Mononuclear cell (primary cell): ENCODE data around the gene TRIM47. TPM values are rescaled to one million over a fixed set of nuclear protein-coding genes. Genes with fewer than 3 reads are reported as not detected.
A peak's percentile ranks its signal among the peaks of the same experiment; 100 is the strongest.
"Not testable (repeated sequence)": the region's sequence is repeated elsewhere in the genome, so short reads cannot be mapped to it uniquely, and the experiment has no call there.

Experiments used
- H3K27me3 ChIP-seq: 2 replicates; pipeline ENCODE4 v1.6.0; 2011; ENCODE audit warnings: low read length, control low read depth; ENCODE audit not compliant: insufficient read depth
- H3K4me1 ChIP-seq: 2 replicates; pipeline ENCODE4 v1.5.1; 2011; ENCODE audit warnings: mild to moderate bottlenecking, low read length, control low read depth; ENCODE audit not compliant: insufficient read depth
- H3K4me3 ChIP-seq: 2 replicates; pipeline ENCODE4 v1.5.1; 2011; ENCODE audit warnings: mild to moderate bottlenecking, low read length, moderate library complexity
- H3K9me3 ChIP-seq: 2 replicates; pipeline ENCODE4 v1.5.1; 2011; ENCODE audit warnings: low read depth, mild to moderate bottlenecking, control low read depth, low read length
- total RNA-seq: library from RNA; depleted of rRNA; stranded (reverse); fragments of >200 nt; gene quantifications from one replicate; pipeline ENCODE4 v1.2.3, GENCODE V29; 2012

TRIM47 gene
- total RNA-seq, 1 donor, result 0.63 TPM

DNA sequence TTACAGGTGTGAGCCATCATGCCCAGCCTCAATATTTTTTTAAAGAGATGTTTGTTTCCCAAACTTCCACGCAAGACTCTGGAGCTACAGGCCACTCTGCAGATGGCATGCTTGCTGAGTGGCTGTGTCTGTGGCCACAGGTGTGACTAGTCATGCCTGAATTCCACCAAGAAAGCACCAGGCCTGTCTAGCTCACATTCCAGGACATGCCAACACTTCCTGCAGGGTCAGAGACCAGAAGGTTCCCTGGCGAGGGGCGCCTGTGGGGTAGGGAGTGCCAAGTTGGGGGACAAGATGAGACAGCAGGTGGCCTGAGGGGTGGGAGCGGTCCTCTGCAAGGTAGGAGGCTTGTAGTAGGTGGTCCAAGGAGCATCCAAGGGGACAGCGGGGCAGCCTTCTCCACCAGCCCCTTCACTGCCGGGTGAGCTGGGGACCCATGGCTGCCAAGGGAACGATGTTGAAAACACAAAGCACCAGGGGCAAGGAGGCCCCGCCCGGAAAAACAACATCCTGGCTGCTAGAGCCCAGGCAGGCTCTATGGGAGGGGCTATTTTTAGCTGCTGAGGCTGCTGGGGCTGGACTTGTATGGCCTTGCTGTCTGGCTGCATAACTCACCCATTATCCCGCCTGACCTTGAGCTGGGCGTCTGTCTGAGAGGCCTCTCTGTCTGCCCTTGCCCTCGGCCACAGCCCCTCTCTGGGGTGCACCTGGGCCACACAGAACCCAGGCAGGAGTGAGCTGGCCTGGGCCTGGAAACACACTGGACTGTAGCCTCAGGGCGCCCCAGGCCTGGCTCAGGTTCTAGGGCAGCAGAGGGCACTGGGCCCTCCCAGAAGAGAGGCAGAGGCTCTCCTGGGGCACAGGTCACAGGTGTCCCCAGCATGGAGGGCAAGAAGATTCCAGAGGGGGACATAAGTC is 5.7 kb downstream of the TRIM47 start:
- Histone ChIP-seq H3K4me3 (no peak overlapping the region), H3K9me3 (no peaks in the 10 kb centered on the region), H3K27me3 (no peaks in the 10 kb centered on the region), H3K4me1 (peaks cover 35% of the 10 kb centered on the region)

DNA sequence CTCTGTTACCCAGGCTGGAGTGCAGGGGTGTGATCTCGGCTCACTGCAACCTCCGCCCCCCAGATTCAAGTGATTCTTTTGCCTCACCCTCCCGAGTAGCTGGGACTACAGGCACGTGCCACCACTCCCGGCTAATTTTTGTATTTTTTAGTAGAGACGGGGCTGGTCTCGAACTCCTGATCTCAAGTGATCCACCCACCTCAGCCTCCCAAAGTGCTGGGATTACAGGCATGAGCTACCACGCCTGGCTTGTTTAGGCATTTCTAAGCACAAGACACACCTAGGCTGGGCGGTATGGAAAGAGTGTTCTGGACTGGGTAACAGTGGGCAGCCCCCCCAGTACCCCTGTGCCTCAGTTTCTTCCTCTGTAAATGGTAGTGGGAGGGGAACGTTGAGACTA is 8.2 kb downstream of the TRIM47 start:
- H3K9me3 ChIP-seq, H3K4me3 ChIP-seq, H3K27me3 ChIP-seq: not testable (repeated sequence)
- H3K4me1 ChIP-seq, result peaks cover 11% of the 10 kb centered on the region

DNA sequence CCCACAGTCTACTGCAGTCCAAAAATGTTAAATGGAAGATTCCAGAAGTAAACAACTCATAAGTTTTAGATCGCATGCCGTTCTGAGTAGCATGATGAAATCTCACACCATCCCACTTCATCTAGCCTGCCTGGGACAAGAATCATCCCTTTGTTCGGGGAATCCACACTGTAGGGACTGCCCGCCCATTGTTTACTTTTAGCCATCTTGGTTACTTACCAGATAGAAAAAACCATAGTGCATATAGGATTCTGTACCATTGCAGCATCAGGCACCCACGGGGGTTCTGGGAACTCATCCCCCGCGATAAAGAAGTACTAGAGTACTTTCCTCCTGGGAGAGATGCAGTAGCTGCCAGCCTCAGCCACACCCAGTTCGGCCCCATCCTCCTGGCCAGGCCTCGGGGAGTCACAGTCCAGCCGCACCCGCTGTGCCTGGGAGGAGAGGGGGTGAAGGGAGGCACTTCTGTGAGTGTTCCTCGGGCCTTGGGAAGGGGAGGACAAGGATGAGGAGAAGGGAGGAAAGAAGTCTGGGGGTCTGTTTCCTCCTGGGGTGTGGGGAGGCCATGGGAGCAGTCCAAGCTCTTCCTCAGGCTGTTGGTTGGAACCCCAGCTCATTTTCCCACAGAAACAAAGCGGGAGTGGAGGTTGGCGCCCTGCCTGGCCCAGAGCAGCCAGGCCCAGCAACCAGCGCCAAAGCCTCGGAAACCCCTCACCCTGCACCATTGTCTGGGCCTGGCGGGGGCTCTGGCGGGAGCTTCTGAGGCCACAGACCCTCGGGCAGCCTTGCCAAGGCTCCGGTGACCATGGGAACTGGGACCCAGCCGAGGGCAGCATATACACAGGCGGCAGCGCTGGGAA is 8.9 kb downstream of the TRIM47 start:
- H3K4me3 ChIP-seq, result no peak overlapping the region
- no peaks in the 10 kb centered on the region for H3K9me3 ChIP-seq
- no peaks in the 10 kb centered on the region for H3K27me3 ChIP-seq
- H3K4me1 ChIP-seq, result peaks cover 18% of the 10 kb centered on the region

DNA sequence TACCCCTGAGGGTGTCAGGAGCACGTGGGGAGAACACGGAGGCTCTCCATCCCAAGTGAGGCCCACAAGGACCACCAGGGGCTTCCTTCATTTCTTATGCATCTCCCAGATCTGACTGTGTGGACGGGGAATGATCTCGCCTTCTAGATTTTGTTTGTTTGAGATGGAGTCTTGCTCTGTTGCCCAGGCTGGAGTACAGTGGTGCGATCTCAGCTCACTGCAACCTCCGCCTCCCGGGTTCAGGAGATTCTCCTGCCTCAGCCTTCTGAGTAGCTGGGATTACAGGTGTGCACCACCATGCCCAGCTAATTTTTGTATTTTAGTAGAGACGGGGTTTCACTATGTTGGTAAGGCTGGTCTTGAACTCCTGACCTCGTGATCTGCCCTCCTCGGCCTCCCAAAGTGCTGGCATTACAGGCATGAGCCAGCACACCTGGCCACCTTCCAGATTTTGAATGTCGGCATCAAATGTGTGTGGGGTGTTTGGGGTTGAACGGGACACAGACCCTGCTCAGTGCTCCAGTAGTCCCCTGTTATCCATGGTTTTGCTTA is 9.6 kb downstream of the TRIM47 start:
- H3K4me1 ChIP-seq, result peaks cover 25% of the 10 kb centered on the region
- not testable (repeated sequence) for H3K9me3 ChIP-seq, H3K27me3 ChIP-seq, H3K4me3 ChIP-seq

DNA sequence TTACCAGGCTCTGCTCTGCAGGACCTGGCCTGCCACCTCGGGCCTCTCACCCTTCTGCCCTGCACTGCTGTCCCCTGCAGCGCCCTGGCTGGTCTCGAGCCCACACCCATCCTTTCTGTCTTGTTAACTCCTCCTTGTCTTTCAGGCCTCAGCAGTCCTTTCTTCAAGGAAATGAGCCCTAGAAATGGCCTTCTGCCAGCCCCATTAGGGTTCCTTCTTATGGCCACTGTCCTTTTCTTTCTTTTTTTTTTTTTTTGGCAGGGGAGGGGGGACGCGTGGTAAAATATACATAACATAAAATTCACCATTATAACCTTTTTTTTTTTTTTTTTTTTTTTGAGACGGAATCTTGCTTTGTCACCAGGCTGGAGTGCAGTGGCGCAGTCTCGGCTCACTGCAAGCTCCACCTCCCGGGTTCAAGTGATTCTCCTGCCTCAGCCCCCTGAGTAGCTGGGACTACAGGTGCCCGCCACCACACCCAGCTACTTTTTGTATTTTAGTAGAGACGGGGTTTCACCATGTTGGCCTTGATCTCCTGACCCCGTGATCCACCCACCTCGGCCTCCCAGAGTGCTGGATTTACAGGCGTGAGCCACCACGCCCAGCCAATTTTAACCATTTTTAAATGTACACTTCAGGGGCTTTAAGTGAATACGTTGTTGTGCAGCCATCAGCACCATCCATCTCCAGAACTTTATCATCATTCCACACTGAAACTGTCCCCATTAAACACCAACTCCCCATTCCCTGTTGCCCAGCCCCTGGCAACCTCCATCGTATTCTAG is 12.8 kb downstream of the TRIM47 start:
- H3K4me3 ChIP-seq, H3K9me3 ChIP-seq, H3K27me3 ChIP-seq: not testable (repeated sequence)
- H3K4me1 ChIP-seq, result peaks cover 22% of the 10 kb centered on the region

DNA sequence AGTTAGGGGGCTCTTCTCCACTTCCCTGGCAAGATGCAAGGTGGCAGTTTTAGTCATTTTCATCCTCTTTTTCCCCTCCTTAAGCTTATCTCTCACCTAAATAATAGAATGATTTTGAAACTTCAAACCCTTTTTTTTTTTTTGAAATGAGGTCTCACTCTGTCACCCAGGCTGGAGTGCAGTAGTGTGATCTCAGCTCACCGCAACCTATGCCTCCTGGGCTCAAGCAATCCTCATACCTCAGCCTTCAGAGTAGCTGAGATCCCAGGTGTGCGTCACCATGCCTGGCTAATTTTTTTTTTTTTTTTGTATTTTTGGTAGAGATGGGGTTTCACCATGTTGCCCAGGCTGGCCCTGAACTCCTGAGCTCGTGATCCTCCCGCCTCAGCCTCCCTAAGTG is 13.5 kb downstream of the TRIM47 start:
- H3K27me3 ChIP-seq, H3K9me3 ChIP-seq, H3K4me3 ChIP-seq: not testable (repeated sequence)
- peaks cover 25% of the 10 kb centered on the region for H3K4me1 ChIP-seq

DNA sequence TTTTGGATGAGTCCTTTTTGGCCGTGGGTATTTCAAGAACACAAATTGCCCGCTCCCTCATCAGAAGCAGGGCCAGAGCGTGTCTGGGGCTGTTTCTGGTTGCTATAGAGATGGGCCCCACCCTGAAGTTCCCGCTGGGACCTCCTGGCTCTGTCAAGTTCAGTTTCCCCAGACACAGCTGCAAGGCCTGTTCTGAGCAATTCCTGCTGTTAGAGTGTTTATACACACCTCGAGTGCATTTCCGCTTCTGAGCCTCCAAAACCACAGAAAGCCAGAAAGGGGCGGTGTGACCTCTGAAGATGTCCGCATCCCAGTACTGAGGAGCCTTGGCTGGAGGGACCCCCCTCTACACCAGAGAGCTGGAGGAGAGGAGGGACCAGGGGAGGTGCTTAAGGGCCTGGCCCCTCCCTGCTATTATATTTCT is 13.9 kb downstream of the TRIM47 start:
- Histone ChIP-seq H3K27me3 (no peaks in the 10 kb centered on the region), H3K9me3 (no peaks in the 10 kb centered on the region), H3K4me1 (peaks cover 29% of the 10 kb centered on the region), H3K4me3 (no peak overlapping the region)

DNA sequence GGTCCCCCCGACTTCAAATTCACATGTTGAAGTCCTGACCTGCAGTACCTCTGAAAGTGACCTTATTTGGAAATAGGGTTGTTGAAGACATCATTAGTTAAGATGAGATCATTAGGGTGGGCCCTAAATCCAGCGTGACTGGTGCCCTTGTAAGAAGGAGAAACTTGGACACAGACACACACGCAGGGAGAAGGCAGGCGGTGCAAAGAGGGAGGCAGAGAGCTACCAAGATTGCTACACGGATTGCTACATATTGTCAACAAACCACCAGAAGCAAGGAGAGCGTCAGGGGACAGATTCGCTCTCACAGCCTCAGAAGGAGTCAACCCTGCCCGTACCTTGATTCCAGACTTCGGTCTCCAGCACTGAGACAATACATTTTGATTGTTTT is 16.5 kb downstream of the TRIM47 start:
- peaks cover 53% of the 10 kb centered on the region for H3K4me1 ChIP-seq
- H3K9me3 ChIP-seq, result no peaks in the 10 kb centered on the region
- no peaks in the 10 kb centered on the region for H3K27me3 ChIP-seq
- no peak overlapping the region for H3K4me3 ChIP-seq

DNA sequence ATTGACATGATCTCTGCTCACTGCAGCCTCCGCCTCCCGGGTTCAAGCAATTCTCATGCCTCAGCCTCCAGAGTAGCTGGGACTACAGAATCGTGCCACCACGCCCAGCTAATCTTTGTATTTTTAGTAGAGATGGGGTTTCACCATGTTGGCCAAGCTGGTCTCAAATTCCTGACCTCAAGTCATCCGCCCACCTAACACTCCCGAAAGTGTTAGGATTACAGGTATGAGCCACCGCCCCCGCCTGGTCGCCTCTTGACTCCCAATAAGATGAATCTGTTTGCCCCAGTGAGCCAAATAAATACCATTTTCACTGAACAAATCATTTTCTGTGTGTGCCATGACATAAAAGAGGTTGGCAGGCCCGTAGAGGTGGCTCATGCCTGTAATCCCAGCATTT is 19.0 kb downstream of the TRIM47 start:
- peaks cover 56% of the 10 kb centered on the region for H3K4me1 ChIP-seq
- H3K9me3 ChIP-seq, H3K27me3 ChIP-seq, H3K4me3 ChIP-seq: not testable (repeated sequence)

DNA sequence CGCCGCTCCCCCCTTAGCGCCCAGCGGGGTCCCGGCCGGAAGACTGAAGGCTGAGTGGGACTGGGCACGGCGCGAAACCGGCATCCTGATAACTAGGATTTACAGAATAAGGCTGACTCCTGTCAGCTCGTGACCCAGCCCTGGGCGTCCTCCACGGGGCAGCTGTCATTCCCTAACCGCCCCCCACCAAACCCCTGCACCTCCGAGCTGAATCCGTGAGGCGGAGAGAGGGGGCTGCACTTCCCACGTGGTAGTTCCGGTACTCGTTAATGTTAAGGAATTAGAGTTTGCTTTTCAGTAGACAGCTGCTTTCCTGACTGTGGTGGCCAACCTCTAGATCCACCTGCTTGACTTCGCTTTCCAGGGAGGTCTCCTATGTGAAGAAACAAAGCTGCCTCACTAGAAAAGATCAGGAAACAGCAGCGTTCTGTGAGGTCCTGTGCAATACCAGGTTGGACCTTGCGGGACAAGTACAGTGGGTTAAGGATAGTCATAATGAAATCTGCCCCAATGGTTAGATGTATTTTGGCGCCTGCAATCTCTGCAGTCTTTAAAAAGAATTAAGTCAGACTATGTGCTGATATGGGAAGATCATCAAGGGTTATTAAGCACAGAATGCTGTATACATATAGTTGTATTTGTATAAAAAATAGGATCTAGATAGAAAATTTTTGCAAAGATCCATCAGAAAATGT is 22.2 kb downstream of the TRIM47 start:
- Histone ChIP-seq H3K27me3 (no peaks in the 10 kb centered on the region), H3K4me3 (peak overlapping the region; percentile 85), H3K4me1 (peaks cover 61% of the 10 kb centered on the region)

DNA sequence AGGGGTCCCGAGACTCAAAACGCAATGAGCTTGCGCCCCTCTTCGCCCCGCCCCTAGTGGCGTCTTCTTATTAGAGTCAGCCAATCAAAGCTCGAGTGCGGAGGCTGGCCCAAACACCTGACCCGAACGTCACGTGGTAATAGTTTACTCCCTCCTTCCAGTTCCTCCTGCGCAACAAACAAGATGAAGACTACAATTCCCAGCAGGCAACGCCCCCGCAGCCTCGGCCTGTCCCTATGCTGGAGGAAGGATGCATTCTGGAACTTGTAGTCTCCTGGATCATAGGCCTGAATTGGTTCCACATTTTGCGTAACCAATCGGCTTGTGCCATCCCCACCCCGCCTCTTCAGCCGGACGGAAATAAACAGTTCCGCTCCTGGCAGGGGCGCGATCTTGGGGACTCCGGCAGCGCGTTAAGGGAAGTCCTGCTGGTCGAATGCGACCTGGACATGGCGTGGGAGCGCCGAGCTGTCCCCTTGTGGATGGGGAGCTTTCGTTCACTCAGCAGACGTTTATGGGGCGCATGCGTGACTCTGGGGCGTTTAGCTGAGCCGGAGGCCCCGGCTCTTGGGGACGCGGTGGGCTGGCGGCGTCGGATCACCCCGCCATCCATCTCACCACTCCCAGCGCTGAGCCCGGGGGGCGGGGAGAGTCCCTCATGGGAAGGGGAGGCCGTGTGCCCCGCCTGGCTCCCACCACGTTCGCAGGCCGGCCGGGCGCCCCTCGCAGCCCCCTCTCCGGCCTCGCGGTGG is 22.9 kb downstream of the TRIM47 start, which contains the start of gene WBP2:
Gene WBP2, minus strand, starts transcription at position 26 of the 752 bp plus-strand sequence. CDS start 38 bp downstream, outside the sequence.
- peak within 1 kb of the TSS; percentile 85 for H3K4me3 ChIP-seq
- no peaks in the 10 kb centered on the region for H3K27me3 ChIP-seq
- H3K9me3 ChIP-seq, result no peaks in the 10 kb centered on the region
- H3K4me1 ChIP-seq, result peaks cover 58% of the 10 kb centered on the region

More for the DNA sequence above, 22.2 kb downstream of the TRIM47 start:
- H3K9me3 ChIP-seq, result no peaks in the 10 kb centered on the region

DNA sequence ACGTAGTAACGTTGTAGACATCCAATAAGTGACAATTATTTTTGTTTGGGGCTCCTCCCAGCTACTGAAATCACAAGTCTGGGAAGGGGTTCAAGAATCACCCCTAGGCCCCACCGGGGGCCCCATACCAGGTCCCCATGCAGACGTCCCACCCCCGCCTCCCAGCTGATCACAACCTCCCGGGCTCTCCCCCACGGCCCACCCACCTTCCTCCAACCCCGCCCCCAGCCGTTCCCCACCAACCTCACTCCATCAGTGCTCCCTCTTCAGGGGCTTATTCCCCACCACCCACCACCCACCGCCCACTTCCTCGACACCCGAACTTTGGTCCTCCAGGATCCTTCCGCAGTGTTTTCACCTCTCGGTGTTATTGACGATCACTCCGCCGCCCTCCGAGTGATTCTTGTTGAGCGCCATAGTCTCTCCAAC is 23.5 kb downstream of the TRIM47 start:
- Histone ChIP-seq H3K4me1 (peaks cover 56% of the 10 kb centered on the region), H3K9me3 (no peaks in the 10 kb centered on the region), H3K27me3 (no peaks in the 10 kb centered on the region), H3K4me3 (peak overlapping the region; percentile 85)

DNA sequence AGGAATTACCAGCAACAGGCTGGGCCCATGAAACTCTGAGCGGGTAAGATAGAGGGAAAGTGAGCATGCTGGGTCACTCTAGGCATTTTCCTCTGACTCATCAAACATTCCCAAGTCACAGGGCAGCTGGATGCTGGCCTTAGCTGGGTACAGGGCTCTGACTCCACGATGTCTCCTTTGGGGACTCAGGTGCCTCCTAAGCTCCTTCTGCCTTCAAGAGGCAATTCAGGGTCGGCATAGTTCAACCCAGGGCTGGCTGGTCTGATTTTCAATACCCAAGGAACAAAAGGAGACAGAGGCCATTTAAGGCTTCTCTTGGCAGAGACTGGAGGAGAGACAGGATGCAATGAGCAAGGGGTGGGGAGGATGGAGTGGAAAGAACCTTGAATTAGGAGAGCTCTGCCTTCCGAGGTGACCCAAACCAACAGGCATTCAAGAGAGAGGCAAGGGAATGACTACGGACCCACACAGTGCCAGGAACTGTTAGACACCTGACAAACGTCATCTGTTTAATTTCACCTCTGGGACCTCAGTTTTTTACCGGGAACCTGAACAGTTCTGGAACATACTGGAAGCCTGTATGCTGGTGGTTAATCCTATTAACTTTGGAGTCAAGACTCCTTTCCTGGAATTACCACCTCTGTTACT is 24.2 kb downstream of the TRIM47 start:
- peak overlapping the region; percentile 85 for H3K4me3 ChIP-seq
- H3K27me3 ChIP-seq, result no peaks in the 10 kb centered on the region
- no peaks in the 10 kb centered on the region for H3K9me3 ChIP-seq
- H3K4me1 ChIP-seq, result peaks cover 49% of the 10 kb centered on the region
